GM12875 (cell line): ENCODE measurements around the gene FYN.

Source experiments
- H3K4me3 ChIP-seq: one replicate; pipeline ENCODE4 v1.5.1; 2011; ENCODE audit warnings: low read depth, low read length, control low read depth
- TF ChIP-seq, protein P1 (sequence below): IDR thresholded peaks from 2 replicates; pipeline ENCODE4 v1.5.1; 2011; ENCODE audit warnings: low read depth, mild to moderate bottlenecking, control low read depth, inconsistent platforms, low read length, moderate library complexity, borderline replicate concordance; ENCODE audit not compliant: insufficient read depth

Gene FYN

DNA sequence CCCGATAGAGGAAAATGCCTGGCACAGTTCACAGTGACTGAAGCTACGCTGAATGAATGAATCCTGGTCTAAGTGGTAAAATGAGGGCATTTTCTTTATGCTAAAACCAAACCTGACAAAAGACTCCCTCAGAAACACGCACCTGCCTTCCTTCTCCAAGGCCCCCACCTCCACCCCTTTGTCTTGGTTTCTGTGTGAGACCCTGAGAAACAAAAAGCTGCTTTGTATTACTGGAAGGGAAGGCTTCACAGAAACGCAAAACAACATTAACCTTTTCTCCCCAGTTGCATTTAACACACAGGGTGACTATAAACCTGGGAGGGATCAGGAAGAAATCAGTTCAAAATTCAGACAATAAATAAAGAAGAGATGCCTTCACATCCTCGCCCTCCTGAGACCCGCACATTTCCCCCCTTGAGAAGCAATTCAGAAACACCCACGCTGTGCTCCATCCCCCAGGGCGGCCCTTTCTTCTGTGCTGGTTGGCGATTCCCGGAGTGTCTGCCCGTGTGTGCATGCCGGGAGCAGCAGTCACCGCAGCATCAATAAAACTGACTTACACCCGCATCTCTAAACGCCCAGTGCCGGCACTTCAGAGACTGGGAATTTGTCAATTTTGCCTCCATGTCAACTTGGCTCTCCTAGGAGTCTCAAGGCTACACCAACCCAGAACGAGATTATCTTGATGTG, 200.3 kb downstream of the FYN start:
- no peak overlapping the region for H3K4me3 ChIP-seq
- TF ChIP-seq, protein P1, sequence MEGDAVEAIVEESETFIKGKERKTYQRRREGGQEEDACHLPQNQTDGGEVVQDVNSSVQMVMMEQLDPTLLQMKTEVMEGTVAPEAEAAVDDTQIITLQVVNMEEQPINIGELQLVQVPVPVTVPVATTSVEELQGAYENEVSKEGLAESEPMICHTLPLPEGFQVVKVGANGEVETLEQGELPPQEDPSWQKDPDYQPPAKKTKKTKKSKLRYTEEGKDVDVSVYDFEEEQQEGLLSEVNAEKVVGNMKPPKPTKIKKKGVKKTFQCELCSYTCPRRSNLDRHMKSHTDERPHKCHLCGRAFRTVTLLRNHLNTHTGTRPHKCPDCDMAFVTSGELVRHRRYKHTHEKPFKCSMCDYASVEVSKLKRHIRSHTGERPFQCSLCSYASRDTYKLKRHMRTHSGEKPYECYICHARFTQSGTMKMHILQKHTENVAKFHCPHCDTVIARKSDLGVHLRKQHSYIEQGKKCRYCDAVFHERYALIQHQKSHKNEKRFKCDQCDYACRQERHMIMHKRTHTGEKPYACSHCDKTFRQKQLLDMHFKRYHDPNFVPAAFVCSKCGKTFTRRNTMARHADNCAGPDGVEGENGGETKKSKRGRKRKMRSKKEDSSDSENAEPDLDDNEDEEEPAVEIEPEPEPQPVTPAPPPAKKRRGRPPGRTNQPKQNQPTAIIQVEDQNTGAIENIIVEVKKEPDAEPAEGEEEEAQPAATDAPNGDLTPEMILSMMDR: no peak

DNA sequence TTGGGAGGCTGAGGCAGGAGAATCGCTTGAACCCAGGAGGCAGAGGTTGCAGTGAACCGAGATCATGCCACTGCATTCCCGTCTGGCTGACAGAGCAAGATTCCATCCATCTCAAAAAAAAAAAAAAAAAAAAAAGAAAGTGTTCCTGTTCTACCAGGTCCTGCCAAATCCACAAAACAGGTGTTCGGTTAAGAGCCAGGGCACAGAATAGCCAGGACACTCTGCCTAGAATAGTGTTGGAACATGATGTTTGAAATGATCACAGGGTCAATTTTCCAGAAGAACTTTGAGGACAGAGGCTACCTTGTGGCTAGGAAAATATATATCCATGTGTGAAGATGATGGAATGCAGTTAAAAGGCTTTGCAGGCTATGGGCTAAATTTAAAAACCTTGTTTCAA, 203.9 kb downstream of the FYN start:
- TF ChIP-seq, protein P1: no peak
- no peak overlapping the region for H3K4me3 ChIP-seq

DNA sequence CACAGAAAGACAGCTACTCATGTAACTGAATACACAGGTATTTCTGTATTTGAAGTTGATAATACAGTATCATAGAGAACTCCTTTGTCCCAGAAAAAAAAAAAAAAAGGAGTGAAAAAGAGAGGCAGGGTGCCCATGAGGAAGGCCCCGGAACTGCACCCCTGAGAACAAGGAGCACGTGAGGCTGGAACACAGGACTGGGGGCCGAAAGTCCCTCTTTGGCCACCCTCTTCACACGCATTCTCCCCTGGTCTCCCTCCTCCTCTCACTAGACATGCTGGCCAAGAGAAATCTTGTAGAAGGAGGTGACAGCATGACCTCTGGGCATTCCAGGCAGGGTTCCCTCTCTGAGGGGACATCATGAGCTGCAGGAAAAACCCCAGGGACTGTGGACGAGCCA, 204.8 kb downstream of the FYN start:
- TF ChIP-seq, protein P1: peak; percentile 30; the same call in 1 of the 2 replicates

DNA sequence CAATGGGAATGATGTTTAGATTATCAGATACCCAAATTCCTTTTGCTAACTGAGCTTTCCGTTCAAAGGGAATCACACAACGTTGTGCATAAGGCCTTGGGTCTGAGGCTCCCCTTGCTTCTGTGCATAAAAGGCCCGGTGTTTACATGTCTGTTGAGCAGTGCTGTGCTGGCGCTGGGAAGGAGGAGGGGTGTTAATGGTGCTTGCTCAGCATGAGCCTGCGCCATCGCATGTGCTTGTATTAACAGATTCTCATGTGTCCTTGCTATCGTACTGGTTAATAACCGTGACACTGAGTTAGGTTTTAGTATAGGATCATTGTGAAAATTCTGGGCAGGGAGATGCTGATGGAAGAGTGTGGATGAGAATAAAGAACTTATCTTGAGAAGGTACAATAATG, 205.3 kb downstream of the FYN start:
- no peak overlapping the region for H3K4me3 ChIP-seq
- TF ChIP-seq, protein P1: no peak

More for the DNA sequence above, 204.8 kb downstream of the FYN start:
- H3K4me3 ChIP-seq: no peak overlapping the region

DNA sequence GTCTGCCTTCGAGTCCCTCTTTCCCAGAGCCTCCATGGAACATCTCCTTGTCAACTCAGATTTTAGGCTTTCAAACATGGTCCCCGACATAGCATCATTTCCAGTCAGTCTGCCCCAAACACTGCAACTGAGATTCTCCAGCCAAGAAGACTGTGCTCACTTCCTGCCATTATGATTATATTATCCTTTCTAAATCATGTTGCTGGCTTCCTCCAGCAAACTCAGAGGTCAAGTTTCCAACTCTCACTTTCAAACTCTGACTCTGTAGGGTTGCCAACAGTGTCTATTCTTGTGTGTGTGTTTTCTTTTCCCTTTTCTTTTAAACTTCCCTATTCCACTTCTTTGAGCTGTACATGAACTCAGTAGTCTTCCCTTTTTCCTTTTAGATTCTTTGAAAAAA, 206.4 kb downstream of the FYN start:
- no peak overlapping the region for H3K4me3 ChIP-seq
- TF ChIP-seq, protein P1: no peak

DNA sequence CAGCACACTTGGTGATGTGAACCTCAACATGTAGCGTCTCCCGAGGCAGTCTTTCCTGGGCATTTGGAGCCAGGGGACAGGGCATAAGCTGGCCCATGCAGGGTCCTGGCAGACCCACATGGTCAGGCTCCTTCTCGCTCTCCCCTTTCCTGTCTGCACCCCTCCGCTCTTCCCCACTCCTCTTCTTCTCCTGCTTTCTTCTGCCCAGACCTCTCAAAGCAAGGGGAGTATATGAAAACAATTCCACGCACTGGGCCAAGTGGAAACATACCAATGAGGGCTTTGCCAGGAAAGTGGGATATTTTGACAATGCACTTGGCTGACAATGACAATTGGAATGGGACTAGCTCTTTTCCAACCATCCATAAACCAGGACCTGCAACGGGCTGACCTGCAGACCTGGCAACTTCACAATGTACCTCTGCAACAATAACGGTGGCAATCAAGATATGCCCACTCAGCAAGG, 208.7 kb downstream of the FYN start:
- no peak overlapping the region for H3K4me3 ChIP-seq
- TF ChIP-seq, protein P1: no peak

DNA sequence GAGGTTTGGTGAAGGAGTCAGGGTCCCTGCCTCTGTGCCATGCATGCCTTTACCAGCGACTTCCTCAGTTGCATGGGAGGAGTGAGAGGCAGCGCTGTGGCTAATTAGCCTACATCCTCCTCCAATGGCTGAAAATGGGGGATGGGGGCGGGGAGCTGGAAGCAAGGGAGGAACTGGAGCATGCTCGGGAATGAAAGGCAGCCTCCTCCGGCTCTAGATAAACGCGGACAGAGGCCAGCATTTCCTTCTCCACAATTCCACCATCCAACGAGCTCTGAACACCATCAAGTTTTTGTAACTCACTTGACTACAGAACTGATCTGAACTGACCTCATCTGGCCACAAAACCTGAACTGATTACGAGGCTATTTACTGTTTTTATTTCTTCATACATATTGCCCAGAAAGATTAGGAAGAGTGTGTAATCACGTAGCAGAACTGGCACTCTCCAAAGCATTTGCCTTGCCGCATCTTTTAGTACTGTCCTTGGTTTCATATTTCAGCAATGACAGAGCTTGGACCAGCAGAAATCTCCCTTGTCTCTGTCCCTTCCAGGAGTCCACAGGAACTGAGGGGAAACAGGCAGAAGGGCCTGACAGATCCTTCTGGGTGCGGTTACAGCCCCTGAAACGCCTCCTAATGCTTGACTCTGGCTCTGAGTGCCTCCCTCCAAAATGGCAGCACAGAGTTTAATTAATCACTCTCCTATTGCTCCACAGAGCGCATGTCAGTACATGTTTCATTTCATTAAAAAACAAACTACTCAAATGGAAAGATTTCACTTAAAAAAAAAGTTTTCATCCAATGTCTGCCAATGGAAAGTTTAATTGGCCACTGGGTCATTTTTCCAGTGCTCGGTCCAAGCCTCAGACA, 209.3 kb downstream of the FYN start:
- TF ChIP-seq, protein P1: no peak
- H3K4me3 ChIP-seq: no peak overlapping the region
